Skeletal muscle tissue (tissue), 4 donors: ENCODE results near the gene SLC17A7. TPM values are rescaled to one million over a fixed set of nuclear protein-coding genes. Genes with fewer than 3 reads are reported as not detected.
"Not testable (repeated sequence)": the region's sequence is repeated elsewhere in the genome, so short reads cannot be mapped to it uniquely, and the experiment has no call there.

Experiments
- H3K27ac ChIP-seq: one replicate; pipeline ENCODE4 v1.7.0; 2013; ENCODE audit warnings: mild to moderate bottlenecking, low read depth, low read length, inconsistent platforms
- H3K27me3 ChIP-seq, 3 donors: one replicate each; pipeline ENCODE4 v1.7.0; 2013; ENCODE audit warnings: low read length in 3 of 3; ENCODE audit not compliant: control insufficient read depth in 3 of 3, insufficient read depth in 3 of 3
- H3K36me3 ChIP-seq, 3 donors: one replicate each; pipeline ENCODE4 v1.7.0; 2013; ENCODE audit warnings: low read length in 3 of 3; ENCODE audit not compliant: control insufficient read depth in 3 of 3, insufficient read depth in 3 of 3
- H3K4me1 ChIP-seq, 3 donors: one replicate each; pipeline ENCODE4 v1.7.0; 2013; ENCODE audit warnings: low read length in 3 of 3, mild to moderate bottlenecking in 3 of 3; ENCODE audit not compliant: control insufficient read depth in 3 of 3, insufficient read depth in 3 of 3
- H3K4me3 ChIP-seq, 3 donors: one replicate each; pipeline ENCODE4 v1.7.0; 2013; ENCODE audit warnings: low read length in 3 of 3
- H3K9ac ChIP-seq, 3 donors: one replicate each; pipeline ENCODE4 v1.7.0; 2013; ENCODE audit warnings: low read length in 3 of 3, mild to moderate bottlenecking in 3 of 3, moderate library complexity in 2 of 3, low read depth in 1 of 3
- H3K9me3 ChIP-seq, 3 donors: one replicate each; pipeline ENCODE4 v1.7.0; 2013; ENCODE audit warnings: low read length in 3 of 3; ENCODE audit not compliant: control insufficient read depth in 3 of 3
- total RNA-seq: library from RNA; depleted of rRNA; stranded (reverse); fragments of >200 nt; gene quantifications from one replicate; pipeline ENCODE4 v1.2.3, GENCODE V29; 2014
- donor health status: Osteomylitis.

SLC17A7 gene
- total RNA-seq, 1 donor from 2014 or later = 1.0 TPM

DNA sequence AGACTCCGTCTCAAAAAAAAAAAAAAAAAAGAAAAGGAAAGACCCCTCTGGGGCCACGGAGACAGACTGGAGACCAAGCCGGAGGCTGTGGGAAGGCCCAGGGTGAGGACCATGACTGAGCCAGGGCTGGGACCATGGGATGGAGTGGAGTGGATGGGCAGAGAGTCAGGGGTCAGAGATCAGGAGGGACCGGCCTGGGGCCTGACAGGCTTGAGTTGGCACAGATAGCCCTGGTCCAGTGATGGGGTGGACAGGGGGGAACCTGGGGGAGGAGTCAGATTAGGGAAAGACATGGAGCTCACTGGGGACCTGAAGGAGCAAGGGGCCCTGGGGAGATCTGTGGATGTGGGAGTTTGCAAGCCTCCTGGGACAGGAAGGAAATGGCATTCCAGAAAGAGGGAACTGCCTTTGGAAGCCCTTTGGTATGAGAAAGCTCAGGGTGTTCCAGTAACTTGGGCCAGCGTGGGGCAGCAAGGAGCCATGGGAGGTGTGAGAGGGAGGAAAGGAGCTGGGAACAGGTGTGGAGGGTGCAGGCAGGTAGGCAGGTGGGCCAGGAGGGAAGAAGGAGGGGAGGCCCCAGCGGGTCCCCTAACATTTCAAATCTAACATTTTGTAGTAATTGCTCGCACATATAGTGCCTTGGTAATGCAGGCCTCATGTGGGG, 39.8 kb upstream of the SLC17A7 start:
- Histone ChIP-seq H3K9ac (peak overlapping the region in 1 of 3 donors; percentile 33), H3K9me3 (no peaks in the 10 kb centered on the region), H3K27me3 (no peaks in the 10 kb centered on the region), H3K27ac (no peak overlapping the region), H3K4me3 (no peak overlapping the region), H3K4me1 (no peaks in the 10 kb centered on the region), H3K36me3 (no peaks in the 10 kb centered on the region)

DNA sequence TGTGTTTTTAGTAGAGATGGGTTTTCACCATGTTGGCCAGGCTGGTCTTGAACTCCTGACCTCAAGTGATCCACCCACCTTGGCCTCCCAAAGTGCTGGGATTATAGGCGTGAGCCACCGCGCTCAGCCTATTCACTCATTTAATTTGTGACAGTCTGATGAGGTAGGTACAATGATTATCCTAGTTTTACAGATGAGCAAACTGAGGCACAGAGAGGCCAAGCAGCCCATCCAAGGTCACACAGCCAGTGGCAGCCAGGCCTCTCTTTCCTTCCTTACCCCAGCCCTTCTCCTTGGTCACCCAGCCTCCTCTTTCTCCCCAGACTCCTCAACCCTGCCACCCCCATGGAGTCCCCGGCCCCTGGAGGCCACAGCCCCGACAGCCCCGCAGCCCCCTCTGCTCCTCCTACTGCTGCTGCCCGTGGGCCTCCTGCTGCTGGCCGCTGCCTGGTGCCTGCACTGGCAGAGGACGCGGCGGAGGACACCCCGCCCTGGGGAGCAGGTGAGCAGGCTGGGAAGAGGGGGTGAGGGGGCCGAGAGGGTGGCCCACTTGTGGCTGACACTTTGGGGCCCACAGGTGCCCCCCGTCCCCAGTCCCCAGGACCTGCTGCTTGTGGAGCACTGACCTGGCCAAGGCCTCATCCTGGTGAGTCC, 38.8 kb upstream of the SLC17A7 start:
- Histone ChIP-seq H3K9ac (no peak overlapping the region), H3K36me3 (no peaks in the 10 kb centered on the region), H3K9me3 (no peaks in the 10 kb centered on the region), H3K4me1 (peaks cover 0 to under 1% (median under 1%) of the 10 kb centered on the region in 3 donors), H3K27me3 (no peaks in the 10 kb centered on the region), H3K27ac (no peak overlapping the region), H3K4me3 (no peak overlapping the region)

DNA sequence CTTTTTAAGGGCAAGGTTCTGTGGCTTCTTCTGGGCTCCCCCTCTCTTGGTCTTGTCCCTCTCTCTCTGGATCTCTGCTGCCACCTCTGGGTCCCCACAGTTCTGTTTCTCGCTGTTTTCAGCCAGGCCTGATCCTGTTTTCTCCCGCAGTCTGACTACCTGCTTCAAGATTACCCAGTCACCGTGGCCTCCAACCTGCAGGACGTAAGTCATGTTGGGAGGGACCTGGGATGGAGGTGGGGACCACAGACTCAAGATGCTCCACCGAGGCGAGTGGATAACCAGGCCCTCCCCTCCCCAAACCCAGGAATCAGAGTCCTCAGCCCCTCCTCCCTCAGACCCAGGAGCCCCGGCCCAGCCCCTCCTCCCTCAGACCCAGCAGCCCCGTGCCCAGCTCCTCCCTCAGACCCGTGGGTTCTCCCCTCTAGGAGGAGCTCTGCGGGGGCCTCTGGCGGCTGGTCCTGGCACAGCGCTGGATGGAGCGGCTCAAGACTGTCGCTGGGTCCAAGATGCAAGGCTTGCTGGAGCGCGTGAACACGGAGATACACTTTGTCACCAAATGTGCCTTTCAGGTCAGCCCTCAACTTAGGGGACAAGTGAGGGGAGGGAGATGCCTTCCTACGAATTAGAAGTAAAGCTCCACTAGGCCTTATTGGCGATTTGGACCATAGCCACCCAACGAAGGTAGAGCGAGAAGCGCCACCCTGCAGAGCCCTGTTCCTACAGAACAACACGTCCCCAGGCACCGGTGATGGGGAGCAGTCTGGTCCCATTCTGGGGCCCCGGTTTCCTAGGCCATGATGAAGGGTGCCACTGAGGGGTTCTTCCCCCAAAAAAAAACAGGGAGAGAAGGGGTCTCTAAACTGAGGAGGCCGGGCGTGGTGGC, 34.9 kb upstream of the SLC17A7 start:
- no peak overlapping the region for H3K27ac ChIP-seq
- H3K9me3 ChIP-seq = no peaks in the 10 kb centered on the region
- H3K9ac ChIP-seq = peak overlapping the region in 1 of 3 donors; percentile 25
- no peaks in the 10 kb centered on the region for H3K27me3 ChIP-seq
- peaks cover 16 to 18% (median 16%) of the 10 kb centered on the region in 3 donors for H3K4me1 ChIP-seq
- H3K4me3 ChIP-seq = no peak overlapping the region
- H3K36me3 ChIP-seq = no peaks in the 10 kb centered on the region

DNA sequence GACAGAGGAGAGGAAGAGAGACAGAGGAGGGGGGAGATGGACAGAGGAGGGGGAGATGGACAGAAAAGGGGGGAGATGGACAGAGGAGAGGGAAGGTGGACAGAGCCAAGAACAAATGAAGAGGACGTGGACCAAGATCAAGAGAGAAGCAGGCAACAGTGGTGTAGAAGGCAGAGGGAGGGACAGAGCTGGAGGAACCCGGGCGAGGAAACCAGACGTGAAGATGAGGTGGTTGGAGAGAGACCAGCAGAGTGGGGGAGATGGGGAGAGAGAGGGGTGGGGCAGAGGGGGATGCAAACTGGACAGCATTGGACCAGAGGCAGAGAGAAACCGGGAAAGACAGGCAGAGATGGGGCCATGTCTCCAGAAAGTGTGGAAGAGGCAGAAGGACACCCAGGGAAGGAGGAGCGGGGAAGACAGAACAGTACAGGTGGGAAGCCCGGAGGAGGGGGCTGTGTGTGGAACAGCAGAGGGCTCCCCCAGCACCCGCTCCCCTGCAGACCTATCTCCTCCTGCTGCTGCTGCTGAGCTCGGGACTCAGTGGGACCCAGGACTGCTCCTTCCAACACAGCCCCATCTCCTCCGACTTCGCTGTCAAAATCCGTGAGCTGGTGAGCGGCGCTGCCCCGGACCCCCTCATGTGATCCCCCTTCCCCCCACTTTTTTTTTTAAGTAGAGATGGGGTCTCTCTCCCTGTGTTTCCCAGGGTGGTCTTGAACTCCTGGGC, 34.0 kb upstream of the SLC17A7 start:
- Histone ChIP-seq H3K9ac (peak overlapping the region in 1 of 3 donors; percentile 16), H3K4me1 (peaks cover 16 to 18% (median 16%) of the 10 kb centered on the region in 3 donors), H3K9me3 (no peaks in the 10 kb centered on the region), H3K27ac (no peak overlapping the region), H3K4me3 (peak overlapping the region in 2 of 3 donors; percentile 74 to 83), H3K36me3 (no peaks in the 10 kb centered on the region), H3K27me3 (no peaks in the 10 kb centered on the region)

- peak overlapping the region; percentile 74 to 84 (median 81) for H3K9ac ChIP-seq
Measured at GRCh38 chr19:49474542-49474924, 33.2 kb upstream of the SLC17A7 start.

GRCh38 chr19:49473868-49474541, 32.7 kb upstream of the SLC17A7 start, which contains the start of gene FLT3LG:
FLT3LG (plus strand) TSS chr19:49474215; CDS start chr19:49474640, 425 bp downstream.
- Histone ChIP-seq H3K36me3 (no peaks in the 10 kb centered on the region), H3K4me3 (peak within 1 kb of the TSS; percentile 74 to 83 (median 78)), H3K4me1 (peaks cover 17 to 21% (median 21%) of the 10 kb centered on the region in 3 donors), H3K9ac (peak within 1 kb of the TSS; percentile 74 to 84 (median 81)), H3K9me3 (no peaks in the 10 kb centered on the region), H3K27me3 (no peaks in the 10 kb centered on the region), H3K27ac (peak within 1 kb of the TSS; percentile 71)

More at GRCh38 chr19:49474542-49474924, 33.2 kb upstream of the SLC17A7 start:
- H3K4me3 ChIP-seq = peak overlapping the region; percentile 74 to 83 (median 78)
- H3K27me3 ChIP-seq = no peaks in the 10 kb centered on the region
- no peaks in the 10 kb centered on the region for H3K36me3 ChIP-seq
- no peaks in the 10 kb centered on the region for H3K9me3 ChIP-seq
- H3K4me1 ChIP-seq = peaks cover 16 to 19% (median 18%) of the 10 kb centered on the region in 3 donors
- peak overlapping the region; percentile 71 for H3K27ac ChIP-seq

DNA sequence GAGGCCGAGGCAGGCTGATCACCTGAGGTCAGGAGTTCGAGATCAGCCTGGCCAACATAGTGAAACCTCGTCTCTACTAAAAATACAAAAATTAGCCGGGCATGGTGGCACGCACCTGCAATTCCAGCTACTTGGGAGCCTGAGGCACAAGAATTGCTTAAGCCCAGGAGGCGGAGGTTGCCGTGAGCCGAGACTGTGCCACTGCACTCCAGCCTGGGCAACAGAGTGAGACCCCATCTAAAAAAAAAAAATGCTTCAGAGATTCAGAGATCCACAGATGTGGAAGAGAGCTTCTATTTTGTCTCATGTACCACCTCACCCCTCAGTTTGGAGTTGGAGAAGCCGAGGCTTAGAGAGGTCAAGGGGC, 32.2 kb upstream of the SLC17A7 start:
- H3K4me1 ChIP-seq = peaks cover 22 to 25% (median 25%) of the 10 kb centered on the region in 3 donors
- H3K4me3 ChIP-seq = peak overlapping the region; percentile 74 to 83 (median 78)
- not testable (repeated sequence) for H3K27me3 ChIP-seq, H3K9me3 ChIP-seq, H3K36me3 ChIP-seq
- H3K9ac ChIP-seq = peak overlapping the region; percentile 74 to 84 (median 74)
- H3K27ac ChIP-seq = peak overlapping the region; percentile 71

DNA sequence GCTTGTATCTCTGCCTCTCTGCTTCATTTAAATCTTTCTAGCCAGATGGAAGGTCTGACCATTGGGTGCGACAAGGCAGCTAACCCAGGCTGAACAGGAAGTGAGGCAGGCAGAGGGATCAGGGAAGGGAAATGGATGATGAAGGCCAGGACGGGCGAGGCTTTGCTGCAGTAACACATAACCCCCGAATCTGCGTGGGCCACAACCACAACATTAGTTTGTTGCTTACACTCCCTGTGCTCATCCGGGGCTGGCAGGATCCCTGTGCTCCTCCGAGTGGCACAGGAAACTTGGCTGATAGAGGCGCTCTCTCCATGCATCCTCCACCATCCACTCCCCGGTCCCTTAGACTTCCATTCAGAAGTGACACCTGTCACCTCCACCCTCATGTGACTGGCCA, 31.6 kb upstream of the SLC17A7 start:
- Histone ChIP-seq H3K27ac (no peak overlapping the region), H3K4me3 (no peak overlapping the region), H3K9me3 (no peaks in the 10 kb centered on the region), H3K9ac (peak overlapping the region in 1 of 3 donors; percentile 3), H3K36me3 (peaks cover 0 to 3% (median 0%) of the 10 kb centered on the region in 3 donors), H3K4me1 (peaks cover 23 to 29% (median 27%) of the 10 kb centered on the region in 3 donors), H3K27me3 (no peaks in the 10 kb centered on the region)

DNA sequence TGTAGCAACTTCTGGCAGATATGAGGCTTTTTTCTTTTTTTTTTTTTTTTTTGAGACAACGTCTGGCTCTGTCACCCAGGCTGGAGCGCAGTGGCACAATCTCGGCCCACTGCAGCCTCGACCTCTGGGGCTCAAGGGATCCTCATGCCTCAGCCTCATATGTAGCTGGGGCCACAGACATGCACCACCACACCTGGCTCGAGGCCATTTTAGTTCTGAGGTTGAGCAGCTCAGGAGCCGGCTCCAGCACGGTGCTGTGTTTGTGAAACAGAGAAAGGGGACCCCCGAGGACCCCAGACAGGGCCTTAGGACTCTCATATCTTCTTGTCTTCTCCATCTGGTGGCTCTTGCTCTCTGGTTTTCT, 29.3 kb upstream of the SLC17A7 start:
- H3K4me3 ChIP-seq = no peak overlapping the region
- H3K27ac ChIP-seq = no peak overlapping the region
- peaks cover 23 to 29% (median 27%) of the 10 kb centered on the region in 3 donors for H3K4me1 ChIP-seq
- H3K27me3 ChIP-seq = no peaks in the 10 kb centered on the region
- H3K36me3 ChIP-seq = peaks cover 2 to 4% (median 3%) of the 10 kb centered on the region in 3 donors
- no peak overlapping the region for H3K9ac ChIP-seq
- no peaks in the 10 kb centered on the region for H3K9me3 ChIP-seq
